Left ventricle myocardium inferior (tissue), 1 donor: Measurements from ENCODE around the gene SH3PXD2A. TPM values are rescaled to one million over a fixed set of nuclear protein-coding genes. Genes with fewer than 3 reads are reported as not detected.

Source experiments
- DNase-seq: peaks from one replicate; pipeline ENCODE4 v3.0.0-alpha.2; 2020
- H3K27ac ChIP-seq: fragments of 200-600 bp; replicated peaks from 2 replicates; pipeline ENCODE4 v1.8.0; 2021
- H3K27me3 ChIP-seq: fragments of 200-600 bp; 2 replicates; pipeline ENCODE4 v1.8.0; 2021; ENCODE audit warnings: low read depth
- H3K36me3 ChIP-seq: fragments of 200-600 bp; 2 replicates; pipeline ENCODE4 v1.8.0; 2021
- H3K4me1 ChIP-seq: fragments of 200-600 bp; 2 replicates; pipeline ENCODE4 v1.8.0; 2021
- H3K4me3 ChIP-seq: fragments of 200-600 bp; 2 replicates; pipeline ENCODE4 v1.8.0; 2021; ENCODE audit warnings: mild to moderate bottlenecking, moderate library complexity
- H3K9me3 ChIP-seq: fragments of 200-600 bp; replicated peaks from 2 replicates; pipeline ENCODE4 v1.8.0; 2021
- CTCF ChIP-seq: fragments of 200-600 bp; IDR thresholded peaks from 2 replicates; pipeline ENCODE4 v1.8.0; 2021; ENCODE audit warnings: antibody characterized with exemption, mild to moderate bottlenecking, borderline replicate concordance
- intact Hi-C: fragments of 100-400 bp; cut with micrococcal nuclease; formaldehyde crosslinking; loops from one replicate; pipeline ENCODE4 v1.11.0; 2022
- total RNA-seq: library from RNA; stranded (reverse); fragmentation: NEBNext Ultra II Directional; extraction: Animal tissue kit (Norgen Biotek cat#: 25700); gene quantifications from one replicate; pipeline ENCODE4 v1.2.1, GENCODE V29; 2021
- donor health status: DM: no; HTN: yes; CAD: no; lungs with severe emphysema.

SH3PXD2A gene
- total RNA-seq, 1 donor from 2014 or later, result 34.4 TPM

DNA sequence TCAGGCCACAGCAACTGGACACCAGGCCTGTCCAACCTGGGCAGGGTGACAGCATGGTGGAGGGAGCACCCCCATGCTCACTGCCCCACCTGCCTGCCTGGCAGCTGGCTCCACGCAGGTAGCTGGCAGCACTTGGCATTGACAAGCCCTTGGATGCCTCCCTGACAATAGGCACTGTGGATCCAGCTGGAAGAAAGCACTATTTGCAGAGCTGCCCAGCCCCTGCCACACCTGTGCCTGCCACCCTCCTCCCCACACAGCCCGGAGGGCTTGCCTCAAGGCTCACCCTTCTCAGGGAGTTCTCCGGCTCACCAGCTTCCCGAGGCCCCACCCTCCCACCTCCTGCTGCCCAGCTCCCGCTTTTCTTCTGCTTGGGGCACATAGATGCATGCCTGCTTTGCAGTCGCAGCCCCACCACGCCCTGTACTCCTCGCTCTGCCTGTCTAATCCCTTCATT lies 201.8 kb downstream of the SH3PXD2A start:
- no peaks in the 10 kb centered on the region for H3K27me3 ChIP-seq
- intact Hi-C loops, result no loop called here
- peaks cover 6% of the 10 kb centered on the region for H3K9me3 ChIP-seq
- H3K4me3 ChIP-seq, result no peak overlapping the region
- H3K4me1 ChIP-seq, result peaks cover 60% of the 10 kb centered on the region
- TF ChIP-seq CTCF, result no peak
- H3K36me3 ChIP-seq, result peaks cover 15% of the 10 kb centered on the region
- DNase-seq, result no peak
- peak overlapping the region; percentile 74 for H3K27ac ChIP-seq

DNA sequence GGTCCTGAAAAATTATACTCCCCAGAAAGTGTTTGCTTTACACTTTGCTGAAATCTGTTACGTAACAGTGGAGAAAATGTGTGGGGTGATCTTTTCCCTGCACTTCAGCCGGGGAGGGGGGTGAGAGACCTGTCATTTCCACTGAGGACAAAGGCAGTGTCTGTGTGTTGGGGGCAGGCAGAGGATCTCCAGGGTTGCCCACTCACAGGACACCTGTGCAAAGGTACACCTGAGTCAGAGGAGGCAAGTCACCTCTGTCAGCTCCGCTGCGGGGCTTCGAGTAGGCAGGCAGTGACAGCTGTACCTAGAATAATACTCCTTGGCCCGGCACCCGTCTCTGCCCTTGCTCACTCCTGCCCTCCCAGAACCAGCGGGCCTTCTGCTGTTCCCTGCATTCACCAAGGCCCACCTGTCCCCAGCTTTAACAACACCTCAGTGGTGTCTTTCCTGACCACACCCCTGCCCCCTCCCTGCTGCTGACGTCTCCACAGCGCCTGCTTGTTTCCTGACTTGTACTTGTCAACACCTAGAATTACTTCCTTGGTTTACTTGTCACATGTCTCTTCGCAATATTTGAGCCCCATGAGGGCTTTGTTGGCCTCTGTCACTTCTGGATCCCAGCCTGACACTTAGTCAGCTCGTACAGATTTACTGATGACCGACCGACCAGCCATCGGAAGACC lies 202.6 kb downstream of the SH3PXD2A start:
- Histone ChIP-seq H3K9me3 (peaks cover 6% of the 10 kb centered on the region), H3K27ac (peak overlapping the region; percentile 74), H3K4me3 (no peak overlapping the region), H3K4me1 (peaks cover 69% of the 10 kb centered on the region), H3K36me3 (peaks cover 7% of the 10 kb centered on the region), H3K27me3 (no peaks in the 10 kb centered on the region)
- no peak for TF ChIP-seq CTCF
- intact Hi-C loops, result no loop called here
- DNase-seq, result no peak

DNA sequence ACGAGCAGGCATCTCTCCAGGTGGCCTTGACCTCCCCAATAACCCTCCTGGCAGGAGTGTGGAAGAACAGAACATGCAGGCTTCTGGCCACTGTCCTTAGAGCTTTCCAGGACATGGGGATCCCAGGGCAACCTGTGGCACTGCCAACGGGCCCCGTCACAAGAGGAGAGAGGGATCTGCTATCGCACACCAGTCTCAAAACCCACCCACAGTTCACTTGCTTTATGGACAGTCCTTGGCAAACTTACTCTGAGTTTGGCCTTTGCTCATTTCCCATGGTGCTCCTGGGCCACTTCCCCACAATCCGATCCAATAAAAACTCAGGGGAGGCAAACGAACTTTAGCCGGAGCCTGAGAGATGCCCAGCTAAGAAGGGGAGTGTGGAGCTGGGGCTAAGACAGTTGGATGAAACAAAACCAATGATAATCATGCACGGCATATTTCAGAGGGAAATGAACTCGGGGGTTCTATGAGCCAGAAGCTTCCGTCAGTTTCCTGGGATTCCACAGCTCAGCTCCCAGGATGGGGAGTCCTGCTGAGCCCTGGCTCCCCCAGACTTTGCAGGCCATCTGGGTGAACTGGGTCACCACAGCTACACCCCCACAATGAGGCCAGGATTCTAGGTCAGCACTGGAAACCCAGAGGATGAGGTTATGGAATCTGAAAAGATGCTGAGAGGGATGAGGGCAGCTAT lies 203.4 kb downstream of the SH3PXD2A start:
- Histone ChIP-seq H3K27me3 (no peaks in the 10 kb centered on the region), H3K27ac (peak overlapping the region; percentile 74), H3K4me1 (peaks cover 76% of the 10 kb centered on the region), H3K9me3 (no peaks in the 10 kb centered on the region), H3K36me3 (peaks cover 4% of the 10 kb centered on the region), H3K4me3 (peak overlapping the region; percentile 19)
- peak; percentile 79 for DNase-seq
- intact Hi-C loops, result no loop called here
- no peak for TF ChIP-seq CTCF

DNA sequence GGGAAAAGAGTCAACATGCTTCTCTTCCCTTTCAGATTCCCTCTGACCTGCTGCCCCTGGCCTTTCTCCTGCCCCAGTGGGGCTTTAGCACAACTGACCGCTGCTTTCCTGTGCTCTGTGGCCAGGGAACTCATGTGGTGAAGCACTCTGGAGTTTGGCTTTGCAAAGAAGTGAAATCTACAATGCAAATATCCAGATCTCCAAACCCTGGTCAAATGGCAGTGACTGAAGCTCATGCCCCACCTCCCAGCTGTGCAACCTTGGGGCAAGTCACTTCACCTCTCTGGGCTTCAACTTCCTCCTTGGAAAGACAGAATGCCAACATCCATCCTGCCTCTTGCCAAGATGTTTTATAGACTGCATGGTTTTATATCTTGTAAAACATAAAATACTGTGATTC lies 204.0 kb downstream of the SH3PXD2A start:
- Histone ChIP-seq H3K9me3 (no peaks in the 10 kb centered on the region), H3K36me3 (peaks cover 6% of the 10 kb centered on the region), H3K27ac (peak overlapping the region; percentile 74), H3K27me3 (no peaks in the 10 kb centered on the region), H3K4me3 (no peak overlapping the region), H3K4me1 (peaks cover 82% of the 10 kb centered on the region)
- no peak for TF ChIP-seq CTCF
- intact Hi-C loops, result no loop called here
- no peak for DNase-seq

GRCh38 chr10:103649654-103650423 lies 205.5 kb downstream of the SH3PXD2A start:
- no peak for TF ChIP-seq CTCF
- intact Hi-C loops, result no loop called here

More at GRCh38 chr10:103649654-103650423, 205.5 kb downstream of the SH3PXD2A start:
- H3K4me1 ChIP-seq, result peaks cover 96% of the 10 kb centered on the region
- H3K36me3 ChIP-seq, result peaks cover 6% of the 10 kb centered on the region
- H3K27me3 ChIP-seq, result no peaks in the 10 kb centered on the region
- peak overlapping the region; percentile 51 for H3K27ac ChIP-seq
- H3K4me3 ChIP-seq, result no peak overlapping the region
- DNase-seq, result no peak
- no peaks in the 10 kb centered on the region for H3K9me3 ChIP-seq
